RWPE1 (cell line): ENCODE measurements around the gene SND1.

Experiments used
- CTCF ChIA-PET: fragments of 350-600 bp; sonication (Branson Sonifier 250); formaldehyde crosslinking; extraction: SDS; loops from one replicate; lab custom pipeline; 2021; lab: Yijun Ruan, JAX
- POLR2A ChIA-PET: fragments of 400-600 bp; formaldehyde crosslinking; extraction: SDS; loops from one replicate; lab custom pipeline; 2020; ENCODE audit warnings: antibody characterized with exemption; ENCODE audit not compliant: low non-redundant PET; lab: Yijun Ruan, JAX
- DNase-seq: peaks from one replicate; pipeline ENCODE4 v3.0.0; 2012; ENCODE audit warnings: low spot score
- H3K27ac ChIP-seq: fragments of 450-650 bp; 2 replicates; pipeline ENCODE4 v1.5.1; 2017
- CTCF ChIP-seq: fragments of 450-650 bp; conservative IDR thresholded peaks from 2 replicates; pipeline ENCODE4 v1.5.1; 2017; ENCODE audit warnings: low read depth, mild to moderate bottlenecking

Gene SND1

GRCh38 chr7:127887631-127888030 lies 235.6 kb downstream of the SND1 start:
- CTCF ChIA-PET, result interaction anchor here (0.6 kb wide), 1 partner anchor 223 kb away, joined by 3 read pairs; no protein-coding TSS in a partner anchor
- POLR2A ChIA-PET, result no interaction called here
- TF ChIP-seq CTCF, result no peak
- no peak overlapping the region for H3K27ac ChIP-seq
- DNase-seq, result no peak

GRCh38 chr7:127888411-127888810 lies 236.4 kb downstream of the SND1 start:
- ChIA-PET POLR2A (no interaction called here), CTCF (no interaction called here)
- TF ChIP-seq CTCF, result no peak
- no peak overlapping the region for H3K27ac ChIP-seq
- no peak for DNase-seq

GRCh38 chr7:127888825-127889224 lies 236.8 kb downstream of the SND1 start:
- CTCF ChIA-PET, result no interaction called here
- no peak for DNase-seq

GRCh38 chr7:127889677-127890076 lies 237.7 kb downstream of the SND1 start:
- POLR2A ChIA-PET, result no interaction called here
- TF ChIP-seq CTCF, result no peak

More at GRCh38 chr7:127888825-127889224, 236.8 kb downstream of the SND1 start:
- POLR2A ChIA-PET, result no interaction called here
- no peak for TF ChIP-seq CTCF
- H3K27ac ChIP-seq, result no peak overlapping the region

GRCh38 chr7:127890726-127891125 lies 238.7 kb downstream of the SND1 start:
- H3K27ac ChIP-seq, result no peak overlapping the region
- ChIA-PET CTCF (no interaction called here), POLR2A (no interaction called here)
- DNase-seq, result no peak
- no peak for TF ChIP-seq CTCF

More at GRCh38 chr7:127889677-127890076, 237.7 kb downstream of the SND1 start:
- CTCF ChIA-PET, result no interaction called here
- no peak for DNase-seq
- H3K27ac ChIP-seq, result no peak overlapping the region

GRCh38 chr7:127891144-127891543 lies 239.2 kb downstream of the SND1 start:
- H3K27ac ChIP-seq, result no peak overlapping the region
- ChIA-PET POLR2A (no interaction called here), CTCF (no interaction called here)
- TF ChIP-seq CTCF, result no peak
- no peak for DNase-seq
